Measurements from ENCODE around the gene RABEP2.

The RABEP2 gene

GRCh38 chr16:28904363-28904762 is 20.7 kb downstream of the RABEP2 start:
- H3K36me3 ChIP-seq (ENCODE audit: insufficient read depth, low read length), result peaks cover 15% of the 10 kb centered on the region
- no peak for TF ChIP-seq CTCF (IDR thresholded peaks at IDR 0.05; ENCODE audit: low read length)
- TF ChIP-seq EZH2 (IDR thresholded peaks at IDR 0.05; ENCODE audit: borderline replicate concordance, low read length), result no peak
- H3F3A ChIP-seq (ENCODE audit: insufficient read depth, low read length), result no peaks in the 10 kb centered on the region

GRCh38 chr16:28903344-28904042 is 21.5 kb downstream of the RABEP2 start:
- peaks cover 13% of the 10 kb centered on the region for H3K36me3 ChIP-seq (ENCODE audit: insufficient read depth, low read length)
- H3K27me3 ChIP-seq (ENCODE audit: insufficient read depth, low read length), result no peaks in the 10 kb centered on the region
- no peaks in the 10 kb centered on the region for H3K9me2 ChIP-seq (ENCODE audit: low read depth, low read length)
- H3K9me3 ChIP-seq (ENCODE audit: low read length), result no peaks in the 10 kb centered on the region
- no peak overlapping the region for H3K4me3 ChIP-seq (ENCODE audit: low read depth, low read length, poor library complexity, severe bottlenecking)
- H3K79me2 ChIP-seq (ENCODE audit: insufficient read depth, low read length), result no peaks in the 10 kb centered on the region
- H4K20me1 ChIP-seq (ENCODE audit: insufficient read depth, low read length), result no peaks in the 10 kb centered on the region
- H3F3A ChIP-seq (ENCODE audit: insufficient read depth, low read length), result no peaks in the 10 kb centered on the region
- TF ChIP-seq CTCF (IDR thresholded peaks at IDR 0.05; ENCODE audit: low read length), result no peak
- TF ChIP-seq EZH2 (IDR thresholded peaks at IDR 0.05; ENCODE audit: borderline replicate concordance, low read length), result no peak
- no peak overlapping the region for H3K27ac ChIP-seq (ENCODE audit: low read depth, low read length, poor library complexity, severe bottlenecking)
- no peak overlapping the region for H3K4me2 ChIP-seq (ENCODE audit: low read length)
- H3K4me1 ChIP-seq (ENCODE audit: insufficient read depth, low read length, severe bottlenecking), result no peaks in the 10 kb centered on the region
- H2AFZ ChIP-seq (ENCODE audit: low read length), result no peak overlapping the region
- H3K9ac ChIP-seq (ENCODE audit: low read length), result no peak overlapping the region

More at GRCh38 chr16:28904363-28904762, 20.7 kb downstream of the RABEP2 start:
- H3K4me1 ChIP-seq (ENCODE audit: insufficient read depth, low read length, severe bottlenecking), result no peaks in the 10 kb centered on the region
- H3K27me3 ChIP-seq (ENCODE audit: insufficient read depth, low read length), result no peaks in the 10 kb centered on the region
- H3K4me3 ChIP-seq (ENCODE audit: low read depth, low read length, poor library complexity, severe bottlenecking), result no peak overlapping the region
- H3K9me3 ChIP-seq (ENCODE audit: low read length), result no peaks in the 10 kb centered on the region
- H2AFZ ChIP-seq (ENCODE audit: low read length), result no peak overlapping the region
- no peaks in the 10 kb centered on the region for H4K20me1 ChIP-seq (ENCODE audit: insufficient read depth, low read length)
- no peak overlapping the region for H3K9ac ChIP-seq (ENCODE audit: low read length)
- no peak overlapping the region for H3K27ac ChIP-seq (ENCODE audit: low read depth, low read length, poor library complexity, severe bottlenecking)
- H3K4me2 ChIP-seq (ENCODE audit: low read length), result no peak overlapping the region
- H3K79me2 ChIP-seq (ENCODE audit: insufficient read depth, low read length), result no peaks in the 10 kb centered on the region
- no peaks in the 10 kb centered on the region for H3K9me2 ChIP-seq (ENCODE audit: low read depth, low read length)

GRCh38 chr16:28902909-28903308 is 22.1 kb downstream of the RABEP2 start:
- H3K27me3 ChIP-seq (ENCODE audit: insufficient read depth, low read length), result no peaks in the 10 kb centered on the region

More at GRCh38 chr16:28902909-28903308, 22.1 kb downstream of the RABEP2 start:
- H3K4me1 ChIP-seq (ENCODE audit: insufficient read depth, low read length, severe bottlenecking), result no peaks in the 10 kb centered on the region
- no peak overlapping the region for H3K4me3 ChIP-seq (ENCODE audit: low read depth, low read length, poor library complexity, severe bottlenecking)
- peaks cover 12% of the 10 kb centered on the region; the same call in 1 of the 2 replicates for H3K36me3 ChIP-seq (ENCODE audit: insufficient read depth, low read length)
- no peak overlapping the region for H2AFZ ChIP-seq (ENCODE audit: low read length)
- H3K79me2 ChIP-seq (ENCODE audit: insufficient read depth, low read length), result no peaks in the 10 kb centered on the region
- H3F3A ChIP-seq (ENCODE audit: insufficient read depth, low read length), result no peaks in the 10 kb centered on the region
- no peak overlapping the region for H3K9ac ChIP-seq (ENCODE audit: low read length)
- H3K9me2 ChIP-seq (ENCODE audit: low read depth, low read length), result no peaks in the 10 kb centered on the region
- H3K27ac ChIP-seq (ENCODE audit: low read depth, low read length, poor library complexity, severe bottlenecking), result no peak overlapping the region
- no peak overlapping the region for H3K4me2 ChIP-seq (ENCODE audit: low read length)
- H3K9me3 ChIP-seq (ENCODE audit: low read length), result no peaks in the 10 kb centered on the region
- H4K20me1 ChIP-seq (ENCODE audit: insufficient read depth, low read length), result no peaks in the 10 kb centered on the region
- TF ChIP-seq EZH2 (IDR thresholded peaks at IDR 0.05; ENCODE audit: borderline replicate concordance, low read length), result no peak
- no peak for TF ChIP-seq CTCF (IDR thresholded peaks at IDR 0.05; ENCODE audit: low read length)

Data from OCI-LY1 (cell line).